ENCODE data around the gene CES2. TPM values are rescaled to one million over a fixed set of nuclear protein-coding genes. Genes with fewer than 3 reads are reported as not detected.

The CES2 gene
- total RNA-seq, 1 experiment from 2014 or later, result 29.7 TPM

- ATAC-seq (no peak), DNase-seq (ENCODE audit: low spot score) (no peak)
- H3K9me3 Mint-ChIP-seq, result no peaks in the 10 kb centered on the region
- POLR2A ChIA-PET, result no interaction called here
- CTCF ChIA-PET, result interaction anchor here (1.0 to 11.5 kb wide), 4 partner anchors 18 to 60 kb away, joined by 3 to 175 read pairs (median 8); partner anchors contain the start of genes NAE1 and RRAD
- peaks cover 13% of the 10 kb centered on the region for H3K4me1 Mint-ChIP-seq
- H3K4me3 Mint-ChIP-seq, result no peak overlapping the region
- no peak for TF ChIP-seq SMAD4 (CRISPR knock-in tag; IDR thresholded peaks at IDR 0.05)
- TF ChIP-seq STAT6 (CRISPR knock-in tag; conservative IDR thresholded peaks at IDR 0.05; ENCODE audit: low read depth), result no peak
- no peak for TF ChIP-seq JUN (CRISPR knock-in tag; IDR thresholded peaks at IDR 0.05)
- no peak for TF ChIP-seq MLX (CRISPR knock-in tag; IDR thresholded peaks at IDR 0.05)
- TF ChIP-seq CREM (CRISPR knock-in tag; IDR thresholded peaks at IDR 0.05), result no peak
- TF ChIP-seq E2F1 (CRISPR knock-in tag; IDR thresholded peaks at IDR 0.05), result no peak
- TF ChIP-seq ZNF138 (CRISPR knock-in tag; conservative IDR thresholded peaks at IDR 0.05), result no peak
- no peak for TF ChIP-seq ATF2 (CRISPR knock-in tag; IDR thresholded peaks at IDR 0.05; ENCODE audit: borderline replicate concordance, low read depth)
- TF ChIP-seq ZNF219 (CRISPR knock-in tag; IDR thresholded peaks at IDR 0.05; ENCODE audit: borderline replicate concordance), result no peak
- TF ChIP-seq SOX15 (CRISPR knock-in tag; IDR thresholded peaks at IDR 0.05), result no peak
- no peaks in the 10 kb centered on the region for H3K27me3 Mint-ChIP-seq (ENCODE audit: low read depth)
- H3K27ac Mint-ChIP-seq, result no peak overlapping the region
- H3K36me3 Mint-ChIP-seq, result peaks cover 5% of the 10 kb centered on the region
Observed at GRCh38 chr16:66890799-66891198, 44.5 kb upstream of the CES2 start.

GRCh38 chr16:66891360-66891759 lies 44.0 kb upstream of the CES2 start:
- H3K27ac Mint-ChIP-seq, result no peak overlapping the region
- TF ChIP-seq ATF3 (CRISPR knock-in tag; conservative IDR thresholded peaks at IDR 0.05), result no peak
- TF ChIP-seq ZBTB21 (CRISPR knock-in tag; IDR thresholded peaks at IDR 0.05; ENCODE audit: borderline replicate concordance), result no peak
- TF ChIP-seq ZNF423 (CRISPR knock-in tag; IDR thresholded peaks at IDR 0.05), result no peak
- no peak for TF ChIP-seq ZNF281 (CRISPR knock-in tag; IDR thresholded peaks at IDR 0.05)
- TF ChIP-seq AFF4 (CRISPR knock-in tag; IDR thresholded peaks at IDR 0.05; ENCODE audit: borderline replicate concordance), result no peak
- TF ChIP-seq E2F5 (CRISPR knock-in tag; IDR thresholded peaks at IDR 0.05), result no peak
- TF ChIP-seq IRF2 (CRISPR knock-in tag; IDR thresholded peaks at IDR 0.05; ENCODE audit: borderline replicate concordance, low read depth), result no peak
- no peak for TF ChIP-seq FOXK1 (CRISPR knock-in tag; IDR thresholded peaks at IDR 0.05)
- no peak for TF ChIP-seq ZNF138 (CRISPR knock-in tag; conservative IDR thresholded peaks at IDR 0.05)

More at GRCh38 chr16:66891360-66891759, 44.0 kb upstream of the CES2 start:
- peaks cover 2% of the 10 kb centered on the region; the same call in 1 of the 2 replicates for H3K36me3 Mint-ChIP-seq
- DNase-seq (ENCODE audit: low spot score) (no peak), ATAC-seq (no peak)
- H3K27me3 Mint-ChIP-seq (ENCODE audit: low read depth), result no peaks in the 10 kb centered on the region
- H3K4me3 Mint-ChIP-seq, result no peak overlapping the region
- CTCF ChIA-PET, result interaction anchor here (1.0 to 11.5 kb wide), 5 partner anchors 18 to 61 kb away, joined by 3 to 175 read pairs (median 10); partner anchors contain the start of genes NAE1 and RRAD
- POLR2A ChIA-PET, result no interaction called here
- H3K4me1 Mint-ChIP-seq, result peaks cover 10% of the 10 kb centered on the region
- no peaks in the 10 kb centered on the region for H3K9me3 Mint-ChIP-seq

Measured in WTC11 (cell line).